IPS DF 6.9 (cell line): ENCODE measurements around the gene TRABD2B.

Experiments used
- DNase-seq: peaks from one replicate; pipeline ENCODE4 v3.0.0-alpha.2; 2013; ENCODE audit warnings: low read depth, low spot score
- H3K27ac ChIP-seq: one replicate; pipeline ENCODE4 v1.5.1; 2013; ENCODE audit warnings: low read length, control low read depth
- H3K27me3 ChIP-seq: 2 replicates; pipeline ENCODE4 v1.6.1; 2013; ENCODE audit warnings: mild to moderate bottlenecking, low read length; ENCODE audit not compliant: control insufficient read depth, insufficient read depth
- H3K36me3 ChIP-seq: 2 replicates; pipeline ENCODE4 v1.6.1; 2013; ENCODE audit warnings: low read length; ENCODE audit not compliant: control insufficient read depth, insufficient read depth
- H3K4me1 ChIP-seq: 2 replicates; pipeline ENCODE4 v1.6.1; 2013; ENCODE audit warnings: low read length; ENCODE audit not compliant: control insufficient read depth, insufficient read depth
- H3K4me3 ChIP-seq: 2 replicates; pipeline ENCODE4 v1.5.1; 2013; ENCODE audit warnings: mild to moderate bottlenecking, low read length
- H3K9me3 ChIP-seq: 2 replicates; pipeline ENCODE4 v1.6.1; 2013; ENCODE audit warnings: low read length, inconsistent platforms; ENCODE audit not compliant: control insufficient read depth, insufficient read depth
- WGBS: extraction: QIAGEN DNeasy Blood & Tissue Kit; methylation state at CpG from one replicate; pipeline ENCODE4 v1.1.7; 2013; ENCODE audit warnings: mixed read lengths, missing lambda C conversion rate; ENCODE audit not compliant: insufficient read length, insufficient coverage; 5-methylcytosine and 5-hydroxymethylcytosine counted together

The TRABD2B gene

DNA sequence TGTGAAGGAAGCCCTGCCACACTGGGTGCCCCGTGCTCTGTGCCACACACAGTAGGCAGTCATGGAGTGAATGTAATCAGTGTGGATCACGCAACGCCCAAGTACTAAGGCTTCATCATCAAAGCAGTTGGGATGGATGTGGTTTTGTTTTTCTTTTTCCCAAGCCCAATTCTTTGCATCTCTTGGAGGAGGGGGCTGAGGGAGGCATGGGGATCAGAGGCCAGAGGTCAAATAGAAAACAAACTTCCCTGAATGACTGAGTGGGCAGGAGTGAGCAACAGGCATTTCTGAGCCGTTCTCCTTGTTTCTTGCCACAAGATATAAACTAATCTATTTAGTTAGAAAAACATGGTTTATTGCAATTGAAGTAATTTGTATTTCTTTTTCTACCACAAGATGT lies 85.3 kb downstream of the TRABD2B start:
- WGBS, result no CpG with 5 or more reads among the region's 4 CpGs
- H3K9me3 ChIP-seq, result no peaks in the 10 kb centered on the region
- H3K36me3 ChIP-seq, result no peaks in the 10 kb centered on the region
- DNase-seq, result no peak
- peaks cover 3% of the 10 kb centered on the region for H3K4me1 ChIP-seq
- no peak overlapping the region for H3K27ac ChIP-seq
- H3K27me3 ChIP-seq, result no peaks in the 10 kb centered on the region
- H3K4me3 ChIP-seq, result no peak overlapping the region

DNA sequence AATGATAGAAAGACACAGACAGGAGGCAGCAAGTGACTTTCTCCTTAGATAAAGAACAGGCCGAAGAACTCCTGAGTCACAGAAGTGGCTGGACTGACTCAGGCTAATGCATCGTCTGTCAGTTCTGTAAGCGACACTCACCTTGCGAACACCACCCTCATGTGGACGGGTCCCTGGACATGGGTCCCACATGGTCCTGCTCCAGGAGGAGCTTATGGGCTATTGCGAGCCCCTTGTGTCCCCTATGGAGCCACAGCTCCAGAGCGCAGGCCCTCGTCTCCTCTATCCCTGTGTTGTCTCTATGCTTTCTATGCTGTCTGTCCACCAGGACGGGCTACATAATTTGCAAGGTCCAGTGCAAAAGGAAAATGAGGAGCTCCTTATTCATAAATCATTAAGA lies 85.8 kb downstream of the TRABD2B start:
- Histone ChIP-seq H3K9me3 (no peaks in the 10 kb centered on the region), H3K4me1 (peaks cover 3% of the 10 kb centered on the region), H3K36me3 (no peaks in the 10 kb centered on the region), H3K4me3 (no peak overlapping the region), H3K27ac (no peak overlapping the region), H3K27me3 (no peaks in the 10 kb centered on the region)
- DNase-seq, result no peak
- no CpG with 5 or more reads among the region's 9 CpGs for WGBS

DNA sequence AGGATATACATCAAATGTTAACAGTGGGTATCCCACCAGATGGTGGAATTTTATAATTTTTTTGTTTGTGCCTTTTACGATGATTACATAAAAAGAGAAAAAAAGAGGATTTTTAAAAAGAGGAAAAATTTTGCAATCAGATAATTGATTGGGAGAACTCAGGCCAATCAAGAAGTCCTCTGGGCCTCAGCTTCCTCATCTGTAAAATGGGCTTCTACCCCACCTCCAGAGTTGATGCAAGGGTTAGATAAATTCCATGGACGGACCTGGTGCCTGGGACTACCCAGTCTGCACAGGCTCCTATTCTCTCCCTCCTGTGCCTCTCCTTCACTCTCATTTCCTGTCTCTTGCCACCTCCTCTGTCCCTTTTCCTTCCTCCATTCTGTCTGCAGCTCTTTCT lies 88.9 kb downstream of the TRABD2B start:
- Histone ChIP-seq H3K4me1 (no peaks in the 10 kb centered on the region), H3K27ac (no peak overlapping the region), H3K9me3 (no peaks in the 10 kb centered on the region), H3K36me3 (no peaks in the 10 kb centered on the region), H3K4me3 (no peak overlapping the region), H3K27me3 (no peaks in the 10 kb centered on the region)
- DNase-seq, result no peak
- 100% methylated on average over 1 of the region's 2 CpGs for WGBS

DNA sequence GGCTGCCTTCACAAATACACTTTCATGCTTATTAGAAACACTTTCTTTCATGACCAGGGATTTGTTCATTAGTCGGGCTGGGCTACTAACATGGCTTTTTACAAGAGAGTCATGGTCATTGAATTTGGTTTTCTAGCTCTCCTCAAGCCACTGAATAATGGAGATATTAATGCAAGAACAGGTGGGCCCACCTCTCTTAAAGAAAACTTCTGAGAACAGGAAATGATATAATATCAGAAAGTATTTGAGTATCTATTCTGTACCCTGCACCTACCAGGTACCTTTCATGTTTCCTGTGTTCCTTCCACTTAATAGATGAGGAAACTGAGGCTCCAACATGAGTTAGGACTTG lies 90.0 kb downstream of the TRABD2B start:
- Histone ChIP-seq H3K36me3 (no peaks in the 10 kb centered on the region), H3K27me3 (no peaks in the 10 kb centered on the region), H3K9me3 (no peaks in the 10 kb centered on the region), H3K27ac (no peak overlapping the region), H3K4me3 (no peak overlapping the region), H3K4me1 (no peaks in the 10 kb centered on the region)
- no CpG with 5 or more reads among the region's 1 CpG for WGBS
- no peak for DNase-seq

DNA sequence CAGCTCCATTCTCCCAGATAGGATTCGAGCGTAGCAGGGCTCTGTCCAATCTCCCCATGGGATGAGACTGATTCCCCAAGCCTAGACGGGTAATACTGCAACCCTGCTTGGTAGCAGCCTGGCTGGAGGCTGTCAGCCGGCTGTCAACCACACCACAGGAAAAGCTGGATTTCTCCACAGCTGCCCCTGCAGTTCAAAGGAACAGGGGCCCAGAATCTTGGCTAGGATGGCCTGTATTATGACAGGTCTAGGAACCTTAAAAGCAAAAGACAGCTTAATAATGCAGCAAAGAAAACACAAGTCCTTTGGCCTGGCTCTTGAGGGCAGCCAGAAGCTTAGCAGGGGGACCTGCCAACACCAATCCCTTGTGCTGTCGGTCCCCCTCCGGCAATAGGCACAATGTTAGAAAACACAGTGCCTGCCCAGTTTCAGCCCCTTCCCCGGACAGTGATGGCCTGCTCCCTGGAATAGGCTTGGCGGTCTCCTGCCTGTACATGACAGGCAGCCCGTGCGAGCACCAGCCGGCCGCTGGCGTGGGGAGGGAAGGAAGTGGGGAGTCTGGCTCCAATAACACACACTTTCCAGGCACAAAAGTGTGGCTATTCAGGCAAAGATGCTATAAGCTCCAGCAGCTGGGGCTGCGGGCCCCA lies 90.5 kb downstream of the TRABD2B start:
- Histone ChIP-seq H3K4me1 (no peaks in the 10 kb centered on the region), H3K36me3 (no peaks in the 10 kb centered on the region), H3K27me3 (no peaks in the 10 kb centered on the region), H3K27ac (no peak overlapping the region), H3K4me3 (no peak overlapping the region), H3K9me3 (no peaks in the 10 kb centered on the region)
- no peak for DNase-seq
- WGBS, result no CpG with 5 or more reads among the region's 14 CpGs

DNA sequence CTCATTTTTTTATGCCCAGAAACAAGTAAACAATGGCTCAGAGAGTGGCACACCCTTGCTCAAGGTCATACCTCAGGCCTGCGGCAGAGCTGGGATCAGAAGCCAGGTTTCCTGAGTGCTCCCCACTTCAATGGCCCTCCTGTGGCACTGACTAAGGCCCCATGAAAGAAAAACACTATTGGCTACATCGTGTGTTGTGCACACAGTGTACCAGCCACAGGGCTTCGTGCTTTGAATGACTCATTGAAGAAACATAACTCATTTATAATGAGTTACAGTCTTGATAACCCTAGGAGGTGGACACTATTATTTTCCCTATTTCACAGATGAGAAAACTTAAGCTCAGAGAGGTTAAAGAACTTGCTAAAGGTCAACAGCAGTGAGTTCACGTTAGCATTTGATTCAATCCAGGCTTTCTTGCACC lies 91.2 kb downstream of the TRABD2B start:
- Histone ChIP-seq H3K4me3 (no peak overlapping the region), H3K27me3 (no peaks in the 10 kb centered on the region), H3K9me3 (no peaks in the 10 kb centered on the region), H3K4me1 (no peaks in the 10 kb centered on the region), H3K36me3 (no peaks in the 10 kb centered on the region), H3K27ac (no peak overlapping the region)
- no peak for DNase-seq
- WGBS, result no CpG with 5 or more reads among the region's 4 CpGs

DNA sequence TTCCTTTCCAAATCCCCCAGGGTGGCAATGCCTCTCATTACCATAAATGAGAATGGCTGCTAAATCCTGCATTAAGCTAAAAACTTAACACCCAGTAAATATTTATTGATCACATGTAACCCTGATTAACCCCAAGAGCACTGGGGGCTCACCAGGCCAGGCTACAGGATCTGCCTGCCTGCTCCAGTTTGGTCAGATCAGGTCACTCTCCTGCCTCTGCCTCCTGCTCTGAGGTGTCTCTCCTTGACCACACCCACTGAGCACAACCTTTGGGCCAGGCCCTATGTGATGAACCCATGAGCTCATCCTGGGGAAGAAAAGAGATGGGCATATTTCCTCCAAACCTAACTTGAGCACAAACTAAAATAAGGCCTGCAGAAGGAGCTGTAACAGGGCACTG lies 93.5 kb downstream of the TRABD2B start:
- Histone ChIP-seq H3K27me3 (no peaks in the 10 kb centered on the region), H3K4me3 (no peak overlapping the region), H3K36me3 (no peaks in the 10 kb centered on the region), H3K4me1 (peaks cover 9% of the 10 kb centered on the region), H3K9me3 (no peaks in the 10 kb centered on the region), H3K27ac (no peak overlapping the region)
- DNase-seq, result no peak

DNA sequence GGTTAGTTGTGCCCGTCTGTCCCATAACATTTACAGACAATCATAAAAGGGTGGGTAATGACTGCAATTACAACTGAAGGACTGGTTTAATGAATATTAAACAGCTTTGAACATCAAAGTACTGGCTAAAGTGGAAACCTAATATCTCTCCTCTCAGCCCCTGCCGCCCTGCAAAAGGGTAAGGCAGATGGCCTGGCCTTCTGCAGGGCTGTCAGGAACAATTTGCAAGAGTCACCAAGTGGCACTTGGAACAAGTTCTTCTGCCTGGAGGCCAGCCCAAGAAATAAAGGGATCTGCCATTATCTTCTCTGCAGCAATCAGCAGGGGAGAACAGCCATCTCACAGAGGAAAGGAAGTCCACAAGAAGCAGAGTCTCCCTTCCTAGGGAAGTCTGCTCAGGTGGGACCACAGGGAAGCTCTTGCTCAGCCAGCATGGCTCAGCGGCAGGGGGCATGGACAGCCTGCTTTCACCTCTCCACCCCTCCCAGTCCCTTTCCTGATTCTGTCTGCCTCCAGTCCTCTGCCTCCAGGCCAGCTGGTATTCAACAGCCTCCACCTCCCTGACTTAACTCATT lies 96.1 kb downstream of the TRABD2B start:
- Histone ChIP-seq H3K27me3 (no peaks in the 10 kb centered on the region), H3K36me3 (no peaks in the 10 kb centered on the region), H3K4me1 (peaks cover 12% of the 10 kb centered on the region), H3K4me3 (no peak overlapping the region), H3K9me3 (no peaks in the 10 kb centered on the region), H3K27ac (no peak overlapping the region)
- no peak for DNase-seq
- WGBS, result no CpG with 5 or more reads among the region's 3 CpGs

DNA sequence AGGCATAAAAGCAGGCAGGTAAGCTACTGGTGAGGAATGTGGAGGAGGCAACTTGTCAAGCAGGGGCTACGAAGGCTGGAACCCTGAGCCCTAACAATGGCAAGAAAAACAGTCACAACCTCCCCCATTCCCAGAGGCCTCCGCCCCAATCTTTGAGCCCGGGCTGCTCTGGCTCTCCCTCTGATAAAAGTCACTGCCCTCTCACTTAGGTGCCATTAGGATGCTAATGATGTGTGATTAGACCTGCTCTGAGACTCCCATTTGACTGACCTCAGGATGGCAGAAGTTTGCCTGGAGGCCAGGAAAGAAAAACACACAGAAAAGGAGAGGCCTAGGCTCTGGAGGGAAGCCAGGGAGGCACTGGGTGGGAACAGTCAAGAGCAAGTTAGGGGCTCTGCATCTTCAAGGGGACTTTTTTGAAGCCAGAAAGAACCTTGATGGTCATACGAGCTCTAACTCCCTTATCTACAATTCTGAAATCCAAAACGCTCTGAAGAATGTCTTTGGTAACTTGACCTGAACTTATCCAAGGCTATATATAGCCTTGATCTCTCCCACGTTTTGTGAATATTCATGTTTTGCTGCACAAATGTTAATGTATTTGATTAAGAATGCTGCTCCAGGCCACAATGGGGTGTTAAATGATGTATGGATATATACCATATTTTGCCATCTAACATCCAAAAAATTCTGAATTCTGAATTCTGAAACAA lies 98.9 kb downstream of the TRABD2B start:
- Histone ChIP-seq H3K4me3 (no peak overlapping the region), H3K9me3 (no peaks in the 10 kb centered on the region), H3K4me1 (peaks cover 24% of the 10 kb centered on the region), H3K36me3 (no peaks in the 10 kb centered on the region), H3K27ac (no peak overlapping the region), H3K27me3 (no peaks in the 10 kb centered on the region)
- peak; percentile 25 for DNase-seq
- WGBS, result no CpG with 5 or more reads among the region's 6 CpGs

DNA sequence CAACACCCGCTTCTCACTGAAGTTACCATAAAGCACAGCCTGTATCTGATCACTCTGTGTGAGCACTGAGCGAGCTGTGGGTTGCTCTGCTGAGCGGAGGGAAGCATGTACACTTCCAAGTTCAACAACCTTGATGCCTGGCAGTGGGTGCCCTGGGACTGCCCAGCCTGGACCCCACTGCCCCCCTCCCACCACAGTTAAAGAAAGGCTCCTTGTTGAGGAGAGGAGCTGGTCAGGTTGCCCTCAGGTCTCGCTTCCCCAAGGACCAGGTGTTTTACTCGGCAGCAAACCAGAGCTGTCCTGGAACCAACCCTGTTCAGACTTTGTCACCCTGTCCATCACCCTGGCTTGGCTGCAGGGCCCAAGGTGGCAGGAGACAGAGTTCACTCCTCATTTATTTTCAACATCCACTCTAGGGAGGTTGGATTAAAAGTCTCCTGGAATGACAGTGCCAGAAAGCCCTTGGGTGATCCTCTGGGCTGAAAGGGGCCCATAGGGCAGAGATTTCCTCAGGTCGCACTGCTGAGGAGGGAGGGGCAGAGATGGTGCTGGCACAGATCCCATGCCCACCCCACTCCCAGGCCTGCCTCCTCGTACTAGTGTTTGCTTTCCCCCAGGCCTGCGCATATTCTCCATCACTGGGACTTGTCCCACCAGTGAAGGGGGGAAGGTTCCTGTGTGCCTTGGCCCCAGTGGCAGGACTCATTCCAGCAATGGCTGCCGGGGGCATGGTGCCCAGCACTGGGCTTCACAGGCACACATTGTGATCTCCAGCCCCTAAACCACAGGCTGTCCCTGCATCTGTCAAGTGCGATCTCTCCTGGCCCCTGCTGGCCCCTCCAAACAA lies 101.7 kb downstream of the TRABD2B start:
- WGBS, result no CpG with 5 or more reads among the region's 10 CpGs
- Histone ChIP-seq H3K27ac (no peak overlapping the region), H3K4me1 (peaks cover 24% of the 10 kb centered on the region), H3K36me3 (no peaks in the 10 kb centered on the region), H3K27me3 (no peaks in the 10 kb centered on the region), H3K9me3 (no peaks in the 10 kb centered on the region), H3K4me3 (no peak overlapping the region)
- no peak for DNase-seq
